Activated T-helper 1 cell treated with anti-CD3 and anti-CD28 coated beads, Interleukin-12 subunit alpha, Interleukin-12 subunit beta, Interleukin-2, Interleukin-4 antibody, amounts not matched to agents 30 ng/mL and 10 ng/mL and 1 ng/mL, durations not matched to agents 14 hours and 24 hours and 36 hours (primary cell): ENCODE results near the gene RAB40C. TPM values are rescaled to one million over a fixed set of nuclear protein-coding genes. Genes with fewer than 3 reads are reported as not detected.

ENCODE experiments used
- DNase-seq: peaks from one replicate; pipeline ENCODE4 v3.0.0; 2021; ENCODE audit warnings: low spot score
- H3K27ac Mint-ChIP-seq: one replicate; pipeline ENCODE4 v1.8.0; 2021; ENCODE audit warnings: mild to moderate bottlenecking, mixed read lengths
- H3K27me3 Mint-ChIP-seq: one replicate; pipeline ENCODE4 v1.8.0; 2022; ENCODE audit warnings: mild to moderate bottlenecking, moderate library complexity, mixed read lengths; ENCODE audit not compliant: insufficient read depth
- H3K36me3 Mint-ChIP-seq: one replicate; pipeline ENCODE4 v1.8.0; 2021; ENCODE audit warnings: low read depth, mixed read lengths
- H3K4me1 Mint-ChIP-seq: one replicate; pipeline ENCODE4 v1.8.0; 2021; ENCODE audit warnings: low read depth, mixed read lengths
- H3K4me3 Mint-ChIP-seq: one replicate; pipeline ENCODE4 v1.8.0; 2021; ENCODE audit warnings: mild to moderate bottlenecking, moderate library complexity, mixed read lengths
- H3K9me3 Mint-ChIP-seq: one replicate; pipeline ENCODE4 v1.8.0; 2021; ENCODE audit warnings: mixed read lengths
- intact Hi-C: fragments of 100-400 bp; cut with micrococcal nuclease; formaldehyde crosslinking; loops from one replicate; pipeline ENCODE4 v1.15.1; 2024
- total RNA-seq: library from RNA; stranded (reverse); gene quantifications from 2 replicates; pipeline ENCODE4 v1.2.3, GENCODE V29; 2022

Gene RAB40C, protein sequence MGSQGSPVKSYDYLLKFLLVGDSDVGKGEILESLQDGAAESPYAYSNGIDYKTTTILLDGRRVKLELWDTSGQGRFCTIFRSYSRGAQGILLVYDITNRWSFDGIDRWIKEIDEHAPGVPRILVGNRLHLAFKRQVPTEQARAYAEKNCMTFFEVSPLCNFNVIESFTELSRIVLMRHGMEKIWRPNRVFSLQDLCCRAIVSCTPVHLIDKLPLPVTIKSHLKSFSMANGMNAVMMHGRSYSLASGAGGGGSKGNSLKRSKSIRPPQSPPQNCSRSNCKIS
- 14.0 and 15.2 TPM in 2 replicates for total RNA-seq

DNA sequence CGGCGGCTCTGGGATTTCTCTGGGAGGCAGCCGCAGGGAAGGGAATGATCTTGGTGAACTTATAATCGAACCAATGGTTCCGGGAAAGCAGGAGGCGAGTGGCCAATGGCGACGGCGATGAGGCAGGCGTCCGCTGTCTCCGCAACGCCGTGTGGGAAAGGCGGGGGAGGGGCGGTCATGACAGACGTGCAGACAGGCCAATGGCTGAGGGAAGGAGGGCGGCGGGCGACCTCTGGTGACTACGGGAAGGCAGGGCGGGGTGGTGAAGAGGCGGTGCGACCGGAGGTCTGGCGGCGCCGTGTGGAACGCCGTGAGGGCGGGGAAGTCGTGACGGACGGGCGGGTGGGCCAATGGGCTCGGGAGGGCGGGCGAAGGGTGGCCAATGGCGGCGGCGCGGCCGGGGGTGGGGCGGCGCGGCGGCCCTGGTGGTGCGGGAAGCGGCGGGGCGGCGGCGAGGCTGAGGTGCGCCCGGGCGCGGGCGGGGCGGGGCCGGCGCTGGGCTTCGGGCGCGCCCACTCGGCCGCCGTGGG lies at the start of gene RAB40C:
TSS of gene RAB40C (plus strand) at position 409 of the 530 bp plus-strand sequence. CDS start 226 bp downstream, outside the sequence.
- no peaks in the 10 kb centered on the region for H3K27me3 Mint-ChIP-seq
- intact Hi-C loops, result loop anchor here (1.0 to 5.0 kb wide), 8 partner anchors 47 to 903 kb away; partner anchors contain the start of genes AXIN1, CAPN15, DECR2 and FAM234A
- no peaks in the 10 kb centered on the region for H3K9me3 Mint-ChIP-seq
- H3K27ac Mint-ChIP-seq, result peak within 1 kb of the TSS; percentile 100
- peak within 1 kb of the TSS; percentile 97 for H3K4me3 Mint-ChIP-seq
- H3K4me1 Mint-ChIP-seq, result peaks cover 26% of the 10 kb centered on the region
- peak; percentile 97 for DNase-seq
- H3K36me3 Mint-ChIP-seq, result peaks cover 3% of the 10 kb centered on the region

DNA sequence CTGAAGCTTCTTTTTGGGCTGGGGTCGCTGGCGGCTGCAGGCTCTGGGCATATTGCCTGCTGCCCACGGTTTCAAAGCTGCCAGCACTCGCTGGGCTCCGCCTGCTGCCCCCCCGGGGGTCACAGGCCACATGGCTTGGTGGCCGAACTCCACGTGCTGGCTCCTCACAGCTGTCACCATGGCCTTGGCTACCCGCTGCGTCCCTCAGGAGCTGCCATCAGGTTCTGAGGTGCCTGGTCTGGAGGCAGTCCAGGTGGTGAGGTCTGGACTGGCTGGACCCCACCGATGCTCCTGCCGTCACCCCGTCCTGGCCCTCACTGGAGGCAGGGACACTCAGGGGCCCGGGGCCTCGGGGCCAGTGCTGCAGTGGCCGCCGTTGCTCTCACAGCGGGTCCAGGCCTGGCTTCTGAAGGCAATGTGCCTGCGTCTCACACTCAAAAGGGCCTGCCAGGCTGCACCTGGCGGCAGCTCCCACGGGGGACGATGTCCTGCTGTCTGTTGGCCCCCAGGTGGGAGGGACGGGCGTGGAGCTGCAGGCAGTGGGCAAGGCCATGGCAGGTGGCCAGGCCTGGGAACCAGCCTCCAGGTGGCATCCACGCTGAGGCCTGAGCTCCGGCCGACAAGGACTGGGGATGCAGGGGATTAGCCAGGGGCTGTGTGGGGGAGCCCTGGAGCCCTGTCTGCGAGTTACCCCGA lies 49.1 kb upstream of the RAB40C start:
- DNase-seq, result no peak
- Mint-ChIP-seq H3K36me3 (peaks cover 10% of the 10 kb centered on the region), H3K27me3 (no peaks in the 10 kb centered on the region), H3K4me3 (no peak overlapping the region), H3K4me1 (no peaks in the 10 kb centered on the region), H3K27ac (no peak overlapping the region), H3K9me3 (no peaks in the 10 kb centered on the region)
- intact Hi-C loops, result no loop called here

DNA sequence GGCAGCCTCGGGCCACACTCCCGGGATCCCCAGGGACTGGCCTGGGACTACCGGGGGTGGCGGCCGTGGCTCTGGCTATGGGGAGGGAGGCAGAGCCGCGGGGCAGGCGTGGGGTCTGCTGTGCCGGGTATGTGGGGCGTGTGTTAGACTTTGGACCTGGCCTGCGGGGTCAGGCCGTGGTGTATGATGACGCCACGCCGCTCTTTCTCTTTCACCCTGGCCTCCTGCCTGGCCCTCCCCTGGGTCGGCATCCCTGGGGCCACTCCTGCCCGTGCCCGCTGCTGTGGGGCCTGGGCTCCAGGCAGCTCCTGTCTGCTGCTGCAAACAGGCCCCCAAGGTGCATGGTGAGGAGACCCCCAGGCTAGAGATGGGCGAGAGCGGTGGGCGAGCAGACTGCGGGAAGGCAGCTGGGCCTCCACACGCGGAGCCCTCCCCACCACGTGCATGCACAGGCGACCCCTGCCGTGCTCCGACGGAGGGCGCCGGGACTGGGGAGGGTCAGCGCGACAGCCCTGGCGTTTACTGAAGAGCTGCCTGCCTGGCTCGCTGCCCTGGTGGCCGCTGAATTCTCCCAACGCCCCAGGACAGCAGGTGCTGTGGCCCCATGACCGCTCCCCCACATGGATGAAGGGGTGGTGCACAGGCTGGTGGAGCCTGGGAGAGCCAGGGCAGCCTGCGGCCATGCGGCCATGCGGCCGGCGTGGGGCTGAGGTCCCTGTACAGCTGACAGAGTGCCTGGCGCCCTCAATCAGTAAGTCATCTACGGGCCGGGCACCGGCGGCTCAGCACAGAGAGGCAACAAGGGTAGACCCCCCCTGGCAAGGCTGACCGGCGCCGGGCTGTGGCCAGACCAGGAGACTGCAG lies 46.3 kb upstream of the RAB40C start:
- Mint-ChIP-seq H3K4me3 (no peak overlapping the region), H3K9me3 (no peaks in the 10 kb centered on the region), H3K36me3 (peaks cover 10% of the 10 kb centered on the region), H3K27ac (no peak overlapping the region), H3K27me3 (no peaks in the 10 kb centered on the region), H3K4me1 (no peaks in the 10 kb centered on the region)
- intact Hi-C loops, result no loop called here
- no peak for DNase-seq

DNA sequence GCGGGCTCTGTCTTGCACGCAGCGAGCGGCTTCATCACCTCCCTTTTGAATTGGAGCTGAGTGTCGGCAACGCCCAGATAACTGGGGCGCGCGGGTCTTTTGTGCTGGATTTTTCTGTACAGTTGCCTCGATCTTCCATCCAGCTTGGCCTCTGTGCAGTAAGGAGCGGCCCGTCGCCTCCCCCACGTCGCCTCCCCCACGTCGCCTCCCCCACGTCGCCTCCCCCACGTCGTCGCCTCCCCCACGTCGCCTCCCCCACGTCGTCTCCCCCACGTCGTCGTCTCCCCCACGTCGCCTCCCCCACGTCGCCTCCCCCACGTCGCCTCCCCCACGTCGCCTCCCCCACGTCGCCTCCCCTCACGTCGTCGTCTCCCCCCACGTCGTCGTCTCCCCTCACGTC lies 45.3 kb upstream of the RAB40C start:
- no peak overlapping the region for H3K27ac Mint-ChIP-seq
- peaks cover 6% of the 10 kb centered on the region for H3K36me3 Mint-ChIP-seq
- no peaks in the 10 kb centered on the region for H3K9me3 Mint-ChIP-seq
- no peaks in the 10 kb centered on the region for H3K4me1 Mint-ChIP-seq
- no peak for DNase-seq
- H3K4me3 Mint-ChIP-seq, result no peak overlapping the region
- no peaks in the 10 kb centered on the region for H3K27me3 Mint-ChIP-seq
- intact Hi-C loops, result no loop called here

DNA sequence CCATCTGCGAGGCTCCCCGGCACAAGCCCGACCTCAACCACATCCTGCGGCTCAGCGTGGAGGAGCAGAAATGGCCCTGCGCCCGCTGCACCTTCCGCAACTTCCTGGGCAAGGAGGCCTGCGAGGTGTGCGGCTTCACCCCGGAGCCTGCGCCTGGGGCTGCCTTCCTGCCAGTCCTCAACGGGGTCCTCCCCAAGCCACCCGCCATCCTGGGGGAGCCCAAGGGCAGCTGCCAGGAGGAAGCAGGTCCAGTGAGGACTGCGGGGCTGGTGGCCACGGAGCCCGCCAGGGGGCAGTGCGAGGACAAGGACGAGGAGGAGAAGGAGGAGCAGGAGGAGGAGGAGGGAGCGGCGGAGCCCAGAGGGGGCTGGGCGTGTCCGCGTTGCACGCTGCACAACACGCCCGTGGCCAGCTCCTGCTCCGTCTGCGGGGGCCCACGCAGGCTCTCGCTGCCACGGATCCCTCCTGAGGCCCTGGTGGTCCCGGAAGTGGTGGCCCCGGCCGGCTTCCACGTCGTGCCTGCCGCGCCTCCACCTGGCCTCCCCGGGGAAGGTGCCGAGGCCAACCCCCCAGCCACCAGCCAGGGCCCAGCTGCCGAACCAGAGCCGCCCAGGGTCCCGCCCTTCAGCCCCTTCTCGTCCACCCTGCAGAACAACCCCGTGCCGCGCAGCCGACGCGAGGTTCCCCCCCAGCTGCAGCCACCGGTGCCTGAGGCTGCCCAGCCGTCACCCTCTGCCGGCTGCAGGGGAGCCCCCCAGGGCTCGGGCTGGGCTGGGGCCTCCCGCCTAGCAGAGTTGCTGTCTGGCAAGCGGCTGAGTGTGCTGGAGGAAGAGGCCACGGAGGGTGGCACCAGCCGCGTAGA lies 42.7 kb upstream of the RAB40C start:
- H3K27ac Mint-ChIP-seq, result no peak overlapping the region
- H3K4me1 Mint-ChIP-seq, result no peaks in the 10 kb centered on the region
- peak; percentile 21 for DNase-seq
- H3K9me3 Mint-ChIP-seq, result no peaks in the 10 kb centered on the region
- H3K4me3 Mint-ChIP-seq, result no peak overlapping the region
- H3K27me3 Mint-ChIP-seq, result no peaks in the 10 kb centered on the region
- intact Hi-C loops, result no loop called here
- H3K36me3 Mint-ChIP-seq, result peaks cover 4% of the 10 kb centered on the region

DNA sequence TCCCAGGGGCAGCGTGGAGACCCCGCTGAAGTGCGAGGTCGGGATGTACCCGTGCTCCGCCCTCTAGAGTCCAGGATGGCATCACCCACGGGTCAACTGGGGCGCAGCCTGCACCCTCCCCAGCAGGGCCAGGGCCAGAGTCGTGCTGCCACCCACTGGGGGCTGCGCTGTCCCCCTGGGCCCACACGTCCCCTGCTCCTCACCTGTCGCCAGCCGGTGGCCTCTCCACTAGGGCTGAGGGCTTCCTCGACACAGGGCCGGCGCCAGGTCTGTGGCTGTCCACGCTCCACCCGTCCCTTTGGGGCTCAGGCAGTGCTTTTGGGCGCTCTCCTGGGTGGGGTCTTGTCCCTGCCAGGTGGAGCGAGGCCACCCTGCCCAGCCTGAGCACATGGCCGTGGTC lies 41.3 kb upstream of the RAB40C start:
- H3K27me3 Mint-ChIP-seq, result no peaks in the 10 kb centered on the region
- no peaks in the 10 kb centered on the region for H3K9me3 Mint-ChIP-seq
- H3K4me1 Mint-ChIP-seq, result no peaks in the 10 kb centered on the region
- H3K4me3 Mint-ChIP-seq, result no peak overlapping the region
- H3K36me3 Mint-ChIP-seq, result no peaks in the 10 kb centered on the region
- intact Hi-C loops, result no loop called here
- no peak overlapping the region for H3K27ac Mint-ChIP-seq
- DNase-seq, result no peak

DNA sequence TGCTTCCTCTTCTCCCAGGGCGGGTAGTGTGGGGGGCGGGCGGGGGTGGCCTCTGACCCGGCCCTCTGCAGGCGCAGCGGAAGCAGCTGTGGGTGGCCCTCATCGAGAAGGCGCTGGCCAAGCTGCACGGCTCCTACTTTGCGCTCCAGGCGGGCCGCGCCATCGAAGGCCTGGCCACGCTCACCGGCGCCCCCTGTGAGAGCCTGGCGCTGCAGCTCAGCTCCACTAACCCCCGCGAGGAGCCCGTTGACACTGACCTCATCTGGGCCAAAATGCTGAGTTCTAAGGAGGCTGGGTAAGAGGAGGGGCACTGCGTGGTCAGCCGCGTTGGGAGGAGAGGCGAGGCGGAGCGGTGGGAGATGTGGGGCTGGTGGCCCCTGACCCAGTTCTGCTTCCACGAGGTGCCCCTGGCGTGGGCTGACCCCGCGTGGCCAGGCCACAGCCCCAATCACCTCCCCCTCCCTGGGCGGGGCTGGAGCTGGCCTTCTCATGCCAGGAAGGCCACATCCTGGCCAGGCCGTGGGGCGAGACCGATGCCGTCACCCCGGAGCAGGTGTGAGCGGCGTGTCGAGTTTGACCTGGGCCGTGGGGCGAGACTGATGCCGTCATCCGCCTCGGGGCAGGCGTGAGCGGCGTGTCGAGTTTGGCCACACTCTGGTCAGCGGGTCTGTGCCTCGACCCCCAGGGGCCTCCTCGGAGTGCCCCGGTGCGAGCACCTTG lies 40.2 kb upstream of the RAB40C start:
- H3K4me3 Mint-ChIP-seq, result no peak overlapping the region
- no peak for DNase-seq
- no peaks in the 10 kb centered on the region for H3K36me3 Mint-ChIP-seq
- H3K27me3 Mint-ChIP-seq, result no peaks in the 10 kb centered on the region
- H3K9me3 Mint-ChIP-seq, result no peaks in the 10 kb centered on the region
- H3K27ac Mint-ChIP-seq, result no peak overlapping the region
- intact Hi-C loops, result no loop called here
- H3K4me1 Mint-ChIP-seq, result no peaks in the 10 kb centered on the region

DNA sequence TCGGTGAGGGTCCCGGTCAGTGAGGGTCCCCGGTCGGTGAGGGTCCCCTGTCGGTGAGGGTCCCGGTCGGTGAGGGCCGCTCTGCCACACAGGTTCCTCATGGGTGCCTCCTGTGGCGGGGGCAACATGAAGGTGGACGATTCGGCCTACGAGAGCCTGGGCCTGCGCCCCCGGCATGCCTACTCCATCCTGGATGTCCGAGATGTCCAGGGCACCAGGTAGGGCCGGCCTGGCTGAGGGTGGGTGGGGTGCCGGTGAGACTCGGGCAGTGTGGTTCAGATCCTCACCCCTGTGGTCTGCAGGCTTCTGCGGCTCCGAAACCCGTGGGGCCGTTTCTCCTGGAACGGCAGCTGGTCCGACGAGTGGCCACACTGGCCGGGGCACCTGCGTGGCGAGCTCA lies 38.7 kb upstream of the RAB40C start:
- Mint-ChIP-seq H3K4me1 (no peaks in the 10 kb centered on the region), H3K27ac (no peak overlapping the region), H3K9me3 (no peaks in the 10 kb centered on the region), H3K4me3 (no peak overlapping the region), H3K27me3 (no peaks in the 10 kb centered on the region), H3K36me3 (no peaks in the 10 kb centered on the region)
- no peak for DNase-seq
- intact Hi-C loops, result no loop called here

DNA sequence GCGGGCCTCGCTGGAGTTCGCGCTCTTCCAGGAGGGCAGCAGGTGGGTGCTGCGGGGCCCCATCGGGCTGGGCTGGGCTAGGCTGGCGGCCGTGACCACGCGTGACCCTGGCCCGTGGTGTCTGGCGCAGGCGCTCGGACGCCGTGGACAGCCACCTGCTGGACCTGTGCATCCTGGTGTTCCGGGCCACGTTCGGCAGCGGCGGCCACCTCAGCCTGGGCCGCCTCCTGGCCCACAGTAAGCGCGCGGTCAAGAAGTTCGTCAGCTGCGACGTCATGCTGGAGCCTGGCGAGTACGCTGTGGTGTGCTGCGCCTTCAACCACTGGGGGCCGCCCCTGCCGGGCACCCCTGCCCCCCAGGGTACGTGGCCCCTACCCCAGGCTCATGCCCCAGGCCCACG lies 37.7 kb upstream of the RAB40C start:
- no peaks in the 10 kb centered on the region for H3K4me1 Mint-ChIP-seq
- H3K36me3 Mint-ChIP-seq, result no peaks in the 10 kb centered on the region
- no peak overlapping the region for H3K27ac Mint-ChIP-seq
- no peaks in the 10 kb centered on the region for H3K27me3 Mint-ChIP-seq
- no peaks in the 10 kb centered on the region for H3K9me3 Mint-ChIP-seq
- intact Hi-C loops, result no loop called here
- no peak for DNase-seq
- H3K4me3 Mint-ChIP-seq, result no peak overlapping the region

DNA sequence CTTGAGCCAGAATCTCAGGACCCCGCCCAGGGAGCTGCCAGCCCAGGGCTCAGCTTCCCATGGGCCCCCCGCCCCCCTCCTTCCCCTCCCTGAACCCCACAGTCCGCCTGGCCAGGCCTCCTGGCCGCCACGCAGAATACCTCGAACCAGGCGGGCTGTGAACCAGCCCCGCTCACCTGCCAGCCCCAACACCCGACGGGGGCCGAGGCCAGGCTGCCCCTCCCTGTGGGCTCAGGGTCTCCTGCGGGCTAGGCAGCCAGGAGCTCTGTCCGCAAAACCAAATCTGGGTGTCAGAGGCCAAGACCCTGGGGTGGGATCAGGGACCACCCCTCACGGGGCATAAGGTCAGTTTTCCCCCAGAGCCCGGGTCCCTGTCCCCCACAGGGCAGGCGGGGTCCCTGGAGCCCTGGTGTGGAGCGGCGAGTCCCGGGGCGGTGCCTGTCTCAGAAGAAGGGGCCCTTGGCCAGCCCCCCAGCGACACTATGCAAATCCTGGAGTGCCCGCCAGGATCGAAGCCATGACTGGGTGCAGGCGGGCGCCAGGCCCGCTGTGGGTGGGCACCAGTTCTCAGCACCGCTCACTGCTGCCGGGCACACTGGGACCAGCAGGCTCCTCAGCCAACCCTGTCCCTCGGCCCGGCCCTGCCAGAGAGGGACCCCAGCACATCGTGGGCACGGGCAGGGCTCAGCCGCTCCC lies 36.1 kb upstream of the RAB40C start:
- Mint-ChIP-seq H3K9me3 (no peaks in the 10 kb centered on the region), H3K27ac (no peak overlapping the region), H3K4me3 (no peak overlapping the region), H3K27me3 (peaks cover 2% of the 10 kb centered on the region), H3K4me1 (no peaks in the 10 kb centered on the region), H3K36me3 (no peaks in the 10 kb centered on the region)
- DNase-seq, result no peak
- intact Hi-C loops, result no loop called here

DNA sequence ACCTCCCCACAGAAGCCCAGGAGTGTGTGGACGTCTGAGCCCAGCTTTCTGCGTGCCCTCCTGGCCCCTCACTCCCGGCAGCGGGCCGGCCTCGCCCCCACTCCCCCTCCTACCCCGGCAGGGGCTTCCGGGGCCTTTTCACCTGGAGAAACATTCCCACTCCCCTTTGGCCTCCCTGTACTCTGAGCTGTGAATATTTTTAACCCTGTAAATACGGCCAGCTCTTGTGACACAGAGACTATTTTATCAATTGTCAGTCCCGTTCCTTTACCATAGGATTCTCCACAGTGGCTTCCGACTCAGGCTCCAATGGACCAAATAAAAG lies 35.6 kb upstream of the RAB40C start:
- no peaks in the 10 kb centered on the region for H3K36me3 Mint-ChIP-seq
- H3K9me3 Mint-ChIP-seq, result no peaks in the 10 kb centered on the region
- H3K4me3 Mint-ChIP-seq, result no peak overlapping the region
- no peaks in the 10 kb centered on the region for H3K4me1 Mint-ChIP-seq
- no peak overlapping the region for H3K27ac Mint-ChIP-seq
- no peak for DNase-seq
- H3K27me3 Mint-ChIP-seq, result peaks cover 2% of the 10 kb centered on the region
- intact Hi-C loops, result no loop called here
